ENCODE data around the gene EEF1G.
A peak's percentile ranks its signal among the peaks of the same experiment; 100 is the strongest.

The EEF1G gene

GRCh38 chr11:62575837-62576236 lies 2.1 kb upstream of the EEF1G start:
- Histone ChIP-seq H3K27ac (ENCODE audit: low read length) (no peak overlapping the region), H3F3A (ENCODE audit: insufficient read depth, low read length) (peaks cover 10% of the 10 kb centered on the region; the same call in 1 of the 2 replicates), H3K9me2 (replicated peaks; ENCODE audit: insufficient read depth, low read length) (no peaks in the 10 kb centered on the region), H3K9ac (ENCODE audit: low read length) (no peak overlapping the region), H2AFZ (ENCODE audit: low read length) (no peak overlapping the region), H3K4me1 (ENCODE audit: low read length) (peaks cover 19% of the 10 kb centered on the region), H3K27me3 (replicated peaks; ENCODE audit: insufficient read depth, low read length) (no peaks in the 10 kb centered on the region), H3K79me2 (ENCODE audit: low read length) (peaks cover 33% of the 10 kb centered on the region), H3K4me3 (ENCODE audit: low read length) (no peak overlapping the region), H3K9me3 (replicated peaks; ENCODE audit: insufficient read depth, low read length) (no peaks in the 10 kb centered on the region), H3K4me2 (ENCODE audit: low read depth, low read length) (no peak overlapping the region), H4K20me1 (ENCODE audit: insufficient read depth, low read length) (no peaks in the 10 kb centered on the region), H3K36me3 (replicated peaks; ENCODE audit: insufficient read depth, low read length) (peaks cover 3% of the 10 kb centered on the region; the same call in 1 of the 2 replicates)
- no peak for TF ChIP-seq CTCF (IDR thresholded peaks at IDR 0.05; ENCODE audit: low read length)
- no peak for TF ChIP-seq EZH2phosphoT487 (IDR thresholded peaks at IDR 0.05; ENCODE audit: low read length)
- TF ChIP-seq EZH2 (optimal IDR thresholded peaks at IDR 0.05; ENCODE audit: low read depth, low read length) = no peak
- no peak for DNase-seq

GRCh38 chr11:62575156-62575555 lies 1.5 kb upstream of the EEF1G start:
- Histone ChIP-seq H3F3A (ENCODE audit: insufficient read depth, low read length) (peaks cover 10% of the 10 kb centered on the region; the same call in 1 of the 2 replicates), H3K4me1 (ENCODE audit: low read length) (peaks cover 19% of the 10 kb centered on the region), H3K9me2 (replicated peaks; ENCODE audit: insufficient read depth, low read length) (no peaks in the 10 kb centered on the region), H3K9me3 (replicated peaks; ENCODE audit: insufficient read depth, low read length) (no peaks in the 10 kb centered on the region), H3K4me2 (ENCODE audit: low read depth, low read length) (peak overlapping the region; percentile 97), H3K79me2 (ENCODE audit: low read length) (peaks cover 40% of the 10 kb centered on the region), H3K27me3 (replicated peaks; ENCODE audit: insufficient read depth, low read length) (no peaks in the 10 kb centered on the region), H4K20me1 (ENCODE audit: insufficient read depth, low read length) (no peaks in the 10 kb centered on the region), H3K4me3 (ENCODE audit: low read length) (peak overlapping the region; percentile 85; the same call in 1 of the 2 replicates), H3K36me3 (replicated peaks; ENCODE audit: insufficient read depth, low read length) (peaks cover 3% of the 10 kb centered on the region; the same call in 1 of the 2 replicates), H2AFZ (ENCODE audit: low read length) (no peak overlapping the region), H3K9ac (ENCODE audit: low read length) (peak overlapping the region; percentile 95; the same call in 1 of the 2 replicates), H3K27ac (ENCODE audit: low read length) (no peak overlapping the region)
- no peak for TF ChIP-seq EZH2phosphoT487 (IDR thresholded peaks at IDR 0.05; ENCODE audit: low read length)
- DNase-seq = no peak

DNA sequence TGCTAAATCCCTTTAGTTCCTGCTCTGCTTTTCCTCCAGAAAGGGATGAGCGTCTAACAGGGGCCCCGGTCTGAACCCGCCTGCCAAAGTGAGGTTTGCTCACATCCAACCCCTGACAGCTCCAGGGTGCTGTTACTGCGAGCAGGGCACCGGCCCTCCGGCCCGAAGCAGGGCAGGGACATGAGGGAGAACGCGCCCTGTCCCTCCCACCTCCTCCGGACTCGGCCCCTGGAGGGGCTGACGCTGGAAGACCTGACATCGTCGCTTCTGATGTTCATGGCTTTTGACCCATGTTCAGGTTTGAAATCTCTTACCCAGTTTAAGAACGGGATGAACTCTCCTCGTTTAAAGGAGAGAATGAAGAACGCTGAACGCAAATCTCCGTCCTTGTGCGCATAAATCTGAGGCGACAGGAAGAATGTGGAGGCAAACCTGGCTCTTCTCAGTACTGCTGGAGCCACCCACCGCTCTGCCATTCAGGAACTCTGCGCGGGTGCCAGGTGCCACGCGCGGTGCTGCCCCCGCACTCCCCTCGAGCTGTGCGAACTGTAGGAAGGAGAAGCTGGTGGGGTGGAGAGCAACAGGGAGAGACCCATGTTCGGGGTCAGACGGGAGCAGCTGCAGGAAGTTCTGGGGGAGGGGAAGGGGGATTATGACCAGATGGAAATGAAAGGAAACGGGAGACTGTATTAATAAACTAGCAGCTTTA lies 826 bp upstream of the EEF1G start:
- peaks cover 3% of the 10 kb centered on the region; the same call in 1 of the 2 replicates for H3K36me3 ChIP-seq (replicated peaks; ENCODE audit: insufficient read depth, low read length)

More for the DNA sequence above, 826 bp upstream of the EEF1G start:
- Histone ChIP-seq H3K79me2 (ENCODE audit: low read length) (peaks cover 47% of the 10 kb centered on the region), H3K9me3 (replicated peaks; ENCODE audit: insufficient read depth, low read length) (no peaks in the 10 kb centered on the region), H3K4me1 (ENCODE audit: low read length) (peaks cover 19% of the 10 kb centered on the region), H3K27ac (ENCODE audit: low read length) (peak overlapping the region; percentile 62; the same call in 1 of the 2 replicates), H3K4me2 (ENCODE audit: low read depth, low read length) (peak overlapping the region; percentile 97), H4K20me1 (ENCODE audit: insufficient read depth, low read length) (no peaks in the 10 kb centered on the region), H3K9me2 (replicated peaks; ENCODE audit: insufficient read depth, low read length) (no peaks in the 10 kb centered on the region), H3K27me3 (replicated peaks; ENCODE audit: insufficient read depth, low read length) (no peaks in the 10 kb centered on the region), H3K9ac (ENCODE audit: low read length) (peak overlapping the region; percentile 95), H3K4me3 (ENCODE audit: low read length) (peak overlapping the region; percentile 85), H3F3A (ENCODE audit: insufficient read depth, low read length) (peaks cover 10% of the 10 kb centered on the region; the same call in 1 of the 2 replicates), H2AFZ (ENCODE audit: low read length) (peak overlapping the region; percentile 93)
- TF ChIP-seq EZH2phosphoT487 (IDR thresholded peaks at IDR 0.05; ENCODE audit: low read length) (no peak), EZH2 (optimal IDR thresholded peaks at IDR 0.05; ENCODE audit: low read depth, low read length) (no peak), CTCF (IDR thresholded peaks at IDR 0.05; ENCODE audit: low read length) (no peak)
- DNase-seq = peak; percentile 23
